Loucy (cell line): ENCODE data around the gene EDN1.
"Not testable (repeated sequence)": the region's sequence is repeated elsewhere in the genome, so short reads cannot be mapped to it uniquely, and the experiment has no call there.

Source experiments
- H2AFZ ChIP-seq: fragments of 200-600 bp; sonication (generic); 2 replicates; pipeline ENCODE4 v1.6.0; 2016; ENCODE audit warnings: antibody characterized with exemption, mild to moderate bottlenecking, low read length, moderate library complexity
- H3F3A ChIP-seq: fragments of 200-600 bp; 2 replicates; pipeline ENCODE4 v1.6.0; 2016; ENCODE audit warnings: antibody characterized with exemption, low read depth, mild to moderate bottlenecking
- H3K27me3 ChIP-seq: fragments of 200-600 bp; sonication (generic); 2 replicates; pipeline ENCODE4 v1.6.1; 2014; ENCODE audit warnings: low read length, mild to moderate bottlenecking; ENCODE audit not compliant: insufficient read depth, poor library complexity, severe bottlenecking
- H3K36me3 ChIP-seq: fragments of 200-600 bp; sonication (generic); 2 replicates; pipeline ENCODE4 v1.6.1; 2016; ENCODE audit warnings: low read length; ENCODE audit not compliant: insufficient read depth
- H3K4me1 ChIP-seq: fragments of 200-600 bp; sonication (generic); 2 replicates; pipeline ENCODE4 v1.5.1; 2014; ENCODE audit warnings: low read length, mild to moderate bottlenecking; ENCODE audit not compliant: insufficient read depth, poor library complexity, severe bottlenecking
- H3K4me2 ChIP-seq: fragments of 200-600 bp; sonication (generic); 2 replicates; pipeline ENCODE4 v1.6.0; 2014; ENCODE audit warnings: antibody characterized with exemption, low read length, low read depth, mild to moderate bottlenecking; ENCODE audit not compliant: poor library complexity, severe bottlenecking
- H3K4me3 ChIP-seq: fragments of 200-600 bp; sonication (generic); 2 replicates; pipeline ENCODE4 v1.5.1; 2014; ENCODE audit warnings: low read length, mild to moderate bottlenecking, mixed read lengths; ENCODE audit not compliant: poor library complexity, severe bottlenecking
- H3K79me2 ChIP-seq: fragments of 200-600 bp; sonication (generic); 2 replicates; pipeline ENCODE4 v1.6.1; 2014; ENCODE audit warnings: low read length; ENCODE audit not compliant: insufficient read depth
- H3K9ac ChIP-seq: fragments of 200-600 bp; sonication (generic); 2 replicates; pipeline ENCODE4 v1.6.0; 2014; ENCODE audit warnings: mild to moderate bottlenecking, low read depth, low read length, moderate library complexity; ENCODE audit not compliant: poor library complexity, severe bottlenecking
- H3K9me2 ChIP-seq: fragments of 200-600 bp; sonication (generic); replicated peaks from 2 replicates; pipeline ENCODE4 v1.6.1; 2016; ENCODE audit warnings: low read depth, low read length, mixed read lengths
- H3K9me3 ChIP-seq: fragments of 200-600 bp; sonication (generic); 2 replicates; pipeline ENCODE4 v1.6.1; 2014; ENCODE audit warnings: mild to moderate bottlenecking, antibody characterized with exemption, low read length, low read depth; ENCODE audit not compliant: insufficient read depth
- H4K20me1 ChIP-seq: fragments of 200-600 bp; sonication (generic); 2 replicates; pipeline ENCODE4 v1.6.0; 2014; ENCODE audit warnings: antibody characterized with exemption, low read length, mild to moderate bottlenecking; ENCODE audit not compliant: insufficient read depth, poor library complexity, severe bottlenecking
- CTCF ChIP-seq: fragments of 200-600 bp; sonication (generic); conservative IDR thresholded peaks from 2 replicates; pipeline ENCODE4 v1.5.1; 2014; ENCODE audit warnings: mild to moderate bottlenecking, antibody characterized with exemption, low read length
- EZH2phosphoT487 ChIP-seq: fragments of 200-600 bp; IDR thresholded peaks from 2 replicates; pipeline ENCODE4 v1.6.1; 2018; ENCODE audit warnings: antibody characterized with exemption, mild to moderate bottlenecking, moderate library complexity, borderline replicate concordance

EDN1 gene

GRCh38 chr6:12331951-12332749 is 42.0 kb downstream of the EDN1 start:
- H3K9me3 ChIP-seq, result no peaks in the 10 kb centered on the region
- H3K9ac ChIP-seq, result no peak overlapping the region
- H3K36me3 ChIP-seq, result no peaks in the 10 kb centered on the region
- H3F3A ChIP-seq, result no peaks in the 10 kb centered on the region
- no peaks in the 10 kb centered on the region for H3K9me2 ChIP-seq
- H3K4me3 ChIP-seq, result no peak overlapping the region
- no peak overlapping the region for H3K4me2 ChIP-seq
- no peaks in the 10 kb centered on the region for H4K20me1 ChIP-seq
- no peaks in the 10 kb centered on the region for H3K79me2 ChIP-seq
- TF ChIP-seq EZH2phosphoT487 (no peak), CTCF (no peak)
- no peaks in the 10 kb centered on the region for H3K4me1 ChIP-seq
- no peaks in the 10 kb centered on the region for H3K27me3 ChIP-seq
- H2AFZ ChIP-seq, result no peak overlapping the region

GRCh38 chr6:12332750-12333079 is 42.6 kb downstream of the EDN1 start:
- not testable (repeated sequence) for H3K4me2 ChIP-seq, H3K79me2 ChIP-seq, H3K9me2 ChIP-seq, H3K36me3 ChIP-seq, H3K9me3 ChIP-seq, H3K27me3 ChIP-seq, H3K9ac ChIP-seq, H4K20me1 ChIP-seq, H3K4me1 ChIP-seq, H3F3A ChIP-seq, H2AFZ ChIP-seq, H3K4me3 ChIP-seq

- TF ChIP-seq EZH2phosphoT487, result no peak
- no peak for TF ChIP-seq CTCF
- H3K4me1 ChIP-seq, result no peaks in the 10 kb centered on the region
Measured at GRCh38 chr6:12333128-12333527, 43.0 kb downstream of the EDN1 start.

GRCh38 chr6:12334526-12335130 is 44.5 kb downstream of the EDN1 start:
- Histone ChIP-seq H3K4me2 (no peak overlapping the region), H3K9me2 (no peaks in the 10 kb centered on the region), H3K27me3 (no peaks in the 10 kb centered on the region), H2AFZ (no peak overlapping the region), H3K9ac (no peak overlapping the region), H3K4me1 (no peaks in the 10 kb centered on the region), H3K36me3 (no peaks in the 10 kb centered on the region), H3K79me2 (no peaks in the 10 kb centered on the region), H3F3A (no peaks in the 10 kb centered on the region), H3K9me3 (no peaks in the 10 kb centered on the region), H4K20me1 (no peaks in the 10 kb centered on the region), H3K4me3 (no peak overlapping the region)
- TF ChIP-seq EZH2phosphoT487 (no peak), CTCF (no peak)

More at GRCh38 chr6:12333128-12333527, 43.0 kb downstream of the EDN1 start:
- H3F3A ChIP-seq, result no peaks in the 10 kb centered on the region
- H2AFZ ChIP-seq, result no peak overlapping the region
- no peak overlapping the region for H3K9ac ChIP-seq
- H3K36me3 ChIP-seq, result no peaks in the 10 kb centered on the region
- H3K9me2 ChIP-seq, result no peaks in the 10 kb centered on the region
- no peaks in the 10 kb centered on the region for H3K27me3 ChIP-seq
- no peaks in the 10 kb centered on the region for H3K79me2 ChIP-seq
- H3K4me2 ChIP-seq, result no peak overlapping the region
- H4K20me1 ChIP-seq, result no peaks in the 10 kb centered on the region
- H3K9me3 ChIP-seq, result no peaks in the 10 kb centered on the region
- H3K4me3 ChIP-seq, result no peak overlapping the region
